ENCODE measurements around the gene LRRC10B. TPM values are rescaled to one million over a fixed set of nuclear protein-coding genes. Genes with fewer than 3 reads are reported as not detected.

Gene LRRC10B
- total RNA-seq, 1 donor, result under 0.01 TPM

GRCh38 chr11:61481806-61482205, 26.7 kb upstream of the LRRC10B start:
- Histone ChIP-seq H3K27ac (ENCODE audit: low read depth, low read length) (no peak overlapping the region), H3K27me3 (ENCODE audit: insufficient read depth, low read length) (peaks cover 15% of the 10 kb centered on the region), H4K20me1 (ENCODE audit: insufficient read depth, low read length) (peaks cover 12% of the 10 kb centered on the region), H3K4me1 (ENCODE audit: insufficient read depth, low read length) (no peaks in the 10 kb centered on the region), H3K79me2 (ENCODE audit: insufficient read depth, low read length) (no peaks in the 10 kb centered on the region), H3K9me3 (ENCODE audit: low read depth, low read length) (no peaks in the 10 kb centered on the region), H3K36me3 (ENCODE audit: insufficient read depth, low read length) (no peaks in the 10 kb centered on the region), H3K4me2 (ENCODE audit: insufficient read depth, low read length) (no peak overlapping the region), H2AFZ (ENCODE audit: low read length) (no peak overlapping the region), H3K4me3 (ENCODE audit: insufficient read depth, low read length) (no peak overlapping the region)
- no peak for TF ChIP-seq CTCF (IDR thresholded peaks at IDR 0.05; ENCODE audit: extremely low read depth, low read depth, low read length)
- DNase-seq (ENCODE audit: insufficient read length, low spot score, missing footprints), result peak; percentile 65

DNA sequence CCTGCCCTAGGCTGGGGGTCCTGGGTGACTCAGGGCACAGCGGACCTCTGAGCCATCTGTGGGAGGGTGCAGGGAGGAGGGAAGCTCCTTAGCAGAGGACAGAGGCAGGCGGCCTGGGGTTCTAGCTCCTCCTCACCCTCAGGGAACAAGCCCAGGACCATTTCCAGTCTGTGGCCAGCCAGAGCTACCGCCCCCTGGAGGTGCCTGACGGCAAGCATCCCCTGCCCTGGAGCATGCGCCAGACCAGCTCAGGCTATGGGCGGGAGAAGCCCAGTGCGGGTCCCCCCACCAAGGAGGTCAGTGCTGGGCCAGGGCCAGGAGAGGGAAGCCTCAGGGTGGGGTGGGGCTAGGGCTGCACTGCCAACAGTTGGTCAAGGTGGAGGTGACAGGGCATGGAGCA, 26.0 kb upstream of the LRRC10B start:
- Histone ChIP-seq H3K79me2 (ENCODE audit: insufficient read depth, low read length) (no peaks in the 10 kb centered on the region), H3K4me2 (ENCODE audit: insufficient read depth, low read length) (no peak overlapping the region), H4K20me1 (ENCODE audit: insufficient read depth, low read length) (peaks cover 11% of the 10 kb centered on the region), H3K27ac (ENCODE audit: low read depth, low read length) (no peak overlapping the region), H3K27me3 (ENCODE audit: insufficient read depth, low read length) (peaks cover 15% of the 10 kb centered on the region), H2AFZ (ENCODE audit: low read length) (no peak overlapping the region), H3K4me1 (ENCODE audit: insufficient read depth, low read length) (no peaks in the 10 kb centered on the region), H3K9me3 (ENCODE audit: low read depth, low read length) (no peaks in the 10 kb centered on the region), H3K36me3 (ENCODE audit: insufficient read depth, low read length) (no peaks in the 10 kb centered on the region), H3K4me3 (ENCODE audit: insufficient read depth, low read length) (no peak overlapping the region)
- peak; percentile 54 for TF ChIP-seq CTCF (IDR thresholded peaks at IDR 0.05; ENCODE audit: extremely low read depth, low read depth, low read length)
- peak; percentile 95 for DNase-seq (ENCODE audit: insufficient read length, low spot score, missing footprints)

- Histone ChIP-seq H4K20me1 (ENCODE audit: insufficient read depth, low read length) (peaks cover 4% of the 10 kb centered on the region), H2AFZ (ENCODE audit: low read length) (no peak overlapping the region), H3K9me3 (ENCODE audit: low read depth, low read length) (no peaks in the 10 kb centered on the region), H3K4me3 (ENCODE audit: insufficient read depth, low read length) (no peak overlapping the region), H3K27me3 (ENCODE audit: insufficient read depth, low read length) (peaks cover 12% of the 10 kb centered on the region), H3K79me2 (ENCODE audit: insufficient read depth, low read length) (no peaks in the 10 kb centered on the region), H3K4me2 (ENCODE audit: insufficient read depth, low read length) (no peak overlapping the region), H3K27ac (ENCODE audit: low read depth, low read length) (no peak overlapping the region), H3K36me3 (ENCODE audit: insufficient read depth, low read length) (no peaks in the 10 kb centered on the region), H3K4me1 (ENCODE audit: insufficient read depth, low read length) (peaks cover 9% of the 10 kb centered on the region)
- DNase-seq (ENCODE audit: insufficient read length, low spot score, missing footprints), result peak; percentile 65
- no peak for TF ChIP-seq CTCF (IDR thresholded peaks at IDR 0.05; ENCODE audit: extremely low read depth, low read depth, low read length)
These were observed 24.0 kb upstream of the LRRC10B start for GRCh38 chr11:61484541-61484940.

DNA sequence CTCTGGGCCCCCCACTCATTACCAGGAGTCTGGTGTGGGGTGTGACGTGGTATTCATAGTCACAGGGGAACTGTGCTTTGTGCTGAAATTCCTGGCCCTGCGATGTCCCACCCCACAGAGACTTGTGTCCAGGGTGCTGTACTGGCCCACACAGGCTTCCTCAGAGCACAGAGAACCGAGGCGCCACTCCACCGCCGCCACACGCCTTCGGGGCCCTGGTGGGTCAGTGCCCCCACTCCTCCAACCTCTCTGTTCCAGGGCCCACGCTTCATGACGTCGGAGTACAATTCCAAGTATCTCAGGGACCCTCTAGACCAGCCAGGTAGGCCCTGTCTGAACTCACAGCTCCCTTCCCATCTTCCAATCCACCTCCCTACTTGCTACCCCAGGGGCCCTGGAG, 23.5 kb upstream of the LRRC10B start:
- Histone ChIP-seq H3K4me3 (ENCODE audit: insufficient read depth, low read length) (no peak overlapping the region), H3K4me2 (ENCODE audit: insufficient read depth, low read length) (no peak overlapping the region), H3K36me3 (ENCODE audit: insufficient read depth, low read length) (no peaks in the 10 kb centered on the region), H3K4me1 (ENCODE audit: insufficient read depth, low read length) (peaks cover 15% of the 10 kb centered on the region), H3K27ac (ENCODE audit: low read depth, low read length) (no peak overlapping the region), H3K9me3 (ENCODE audit: low read depth, low read length) (no peaks in the 10 kb centered on the region), H3K27me3 (ENCODE audit: insufficient read depth, low read length) (peaks cover 12% of the 10 kb centered on the region), H2AFZ (ENCODE audit: low read length) (no peak overlapping the region), H4K20me1 (ENCODE audit: insufficient read depth, low read length) (peaks cover 8% of the 10 kb centered on the region), H3K79me2 (ENCODE audit: insufficient read depth, low read length) (no peaks in the 10 kb centered on the region)
- no peak for TF ChIP-seq CTCF (IDR thresholded peaks at IDR 0.05; ENCODE audit: extremely low read depth, low read depth, low read length)
- DNase-seq (ENCODE audit: insufficient read length, low spot score, missing footprints), result peak; percentile 52
